Dermis microvascular lymphatic vessel endothelial cell (primary cell): ENCODE measurements around the gene TAF7L. TPM values are rescaled to one million over a fixed set of nuclear protein-coding genes. Genes with fewer than 3 reads are reported as not detected.
A peak's percentile ranks its signal among the peaks of the same experiment; 100 is the strongest.

Experiments used
- DNase-seq, 2 donors: peaks; one replicate each; pipeline versions ENCODE4 v3.0.0 to v3.0.0-alpha.2; 2010; ENCODE audit warnings: low read depth in 2 of 2
- total RNA-seq: library from RNA; depleted of rRNA; stranded (reverse); fragments of >200 nt; gene quantifications from 2 replicates; pipeline ENCODE4 v1.2.1, GENCODE V29; 2014

TAF7L gene
- total RNA-seq, 1 donor from 2014 or later = 0.13 TPM

- DNase-seq = peak in 1 of 2 donors; percentile 11
Observed at GRCh38 chrX:101220662-101221260, 70.4 kb downstream of the TAF7L start.

GRCh38 chrX:101219864-101220346 is 71.2 kb downstream of the TAF7L start:
- peak in 1 of 2 donors; percentile 21 for DNase-seq

- peak in 1 of 2 donors; percentile 54 for DNase-seq
Observed at GRCh38 chrX:101219116-101219863, 71.8 kb downstream of the TAF7L start, which contains the start of gene DRP2. Gene DRP2, plus strand, starts transcription at chrX:101219786. Its CDS starts 11,862 bp downstream, at chrX:101231648.

Other genes with a start within 250 kb of the TAF7L start
- 14.5 and 17.1 TPM in 2 replicates for gene TRMT2B, start 239.2 kb downstream of the TAF7L start, total RNA-seq
- 1.9 TPM in 2 replicates for gene TMEM35A, start 212.5 kb downstream of the TAF7L start, total RNA-seq
- gene CENPI, start 193.1 kb downstream of the TAF7L start, total RNA-seq = 7.1 and 18.0 TPM in 2 replicates
- gene DRP2, start 71.5 kb downstream of the TAF7L start, total RNA-seq = under 0.01 and 0.13 TPM in 2 replicates
- 2.4 and 2.9 TPM in 2 replicates for gene TIMM8A, start 57.4 kb upstream of the TAF7L start, total RNA-seq
- gene BTK, start 94.9 kb upstream of the TAF7L start, total RNA-seq = under 0.01 TPM in 1 of 2 replicates, not detected in the other
- 206 and 253 TPM in 2 replicates for gene RPL36A, start 99.7 kb upstream of the TAF7L start, total RNA-seq
- 23.3 and 24.4 TPM in 2 replicates for gene GLA, start 116.6 kb upstream of the TAF7L start, total RNA-seq
- gene HNRNPH2, start 116.9 kb upstream of the TAF7L start, total RNA-seq = 75.9 and 81.4 TPM in 2 replicates
- 3.3 and 3.4 TPM in 2 replicates for gene ARMCX4, start 194.1 kb upstream of the TAF7L start, total RNA-seq